Sigmoid colon (tissue), 7 donors: ENCODE results near the gene NT5M. TPM values are rescaled to one million over a fixed set of nuclear protein-coding genes. Genes with fewer than 3 reads are reported as not detected.

Experiments
- DNase-seq: peaks from one replicate; pipeline ENCODE4 v3.0.0-alpha.2; 2019
- H3K27ac ChIP-seq, 4 donors: fragments of 200-600 bp; sonication (generic); one replicate each; pipeline ENCODE4 v1.5.1; 2016 to 2019; ENCODE audit warnings: mild to moderate bottlenecking in 1 of 4
- H3K27me3 ChIP-seq, 3 donors: fragments of 200-600 bp; sonication (generic); one replicate each; pipeline ENCODE4 v1.5.1; 2019; ENCODE audit warnings: mild to moderate bottlenecking in 1 of 3
- H3K36me3 ChIP-seq, 4 donors: fragments of 200-600 bp; sonication (generic); one replicate each; pipeline ENCODE4 v1.5.1; 2016 to 2019
- H3K4me1 ChIP-seq, 4 donors: fragments of 200-600 bp; sonication (generic); one replicate each; pipeline ENCODE4 v1.5.1; 2017 to 2019
- H3K4me3 ChIP-seq, 4 donors: fragments of 200-600 bp; sonication (generic); one replicate each; pipeline ENCODE4 v1.5.1; 2017 to 2019; ENCODE audit warnings: mild to moderate bottlenecking in 2 of 4, moderate library complexity in 1 of 4
- H3K9me3 ChIP-seq, 4 donors: fragments of 200-600 bp in 3 of 4; sonication (generic) in 3 of 4; one replicate each; pipeline versions ENCODE4 v1.5.1 to v1.6.1; 2013 to 2019
- EP300 ChIP-seq, 4 donors: sonication (generic); formaldehyde crosslinking; IDR thresholded peaks; one replicate each; pipeline ENCODE4 v1.6.1; 2017; ENCODE audit warnings: antibody characterized with exemption in 4 of 4
- POLR2A ChIP-seq, 2 donors: fragments of 450-650 bp; IDR thresholded peaks; one replicate each; pipeline ENCODE4 v1.6.1; 2016; ENCODE audit warnings: antibody characterized with exemption in 2 of 2, mild to moderate bottlenecking in 2 of 2, moderate library complexity in 2 of 2
- POLR2AphosphoS5 ChIP-seq, 4 donors: sonication (generic); formaldehyde crosslinking; IDR thresholded peaks; one replicate each; pipeline ENCODE4 v1.6.1; 2017; ENCODE audit warnings: antibody characterized with exemption in 4 of 4
- WGBS, 2 donors: extraction: QIAGEN DNeasy Blood & Tissue Kit; methylation state at CpG; one replicate each; pipeline ENCODE4 v1.1.7; 2013; 5-methylcytosine and 5-hydroxymethylcytosine counted together
- intact Hi-C: fragments of 100-400 bp; cut with DNase I; formaldehyde crosslinking; loops from one replicate; pipeline ENCODE4 v1.15.1; 2023
- polyA plus RNA-seq, 3 donors: library from polyadenylated mRNA; stranded (reverse); fragments of 200-250 nt; gene quantifications; one replicate each; pipeline ENCODE4 v1.2.3, GENCODE V29; 2013
- total RNA-seq, 4 donors: library from RNA; depleted of rRNA; stranded (reverse); fragments of >200 nt; gene quantifications; one replicate each; pipeline ENCODE4 v1.1.0, GENCODE V29; 2016
- TF ChIP-seq, protein P1 (sequence below), 4 experiments: fragments of 450-650 bp in 3 of 4; fragments of 200-600 bp in 1 of 4; IDR thresholded peaks; one replicate each; pipeline ENCODE4 v1.5.1; 2016 to 2019; ENCODE audit warnings: antibody characterized with exemption in 4 of 4, mild to moderate bottlenecking in 3 of 4, moderate library complexity in 2 of 4
- donor health status: healthy with polysubstance abuse.
- donor health status: Bipolar disorder and iron deficiency.
- donor health status: healthy.

NT5M gene
- total and polyA plus RNA-seq, 7 donors, result 0.92 to 5.8 (median 4.3) TPM

DNA sequence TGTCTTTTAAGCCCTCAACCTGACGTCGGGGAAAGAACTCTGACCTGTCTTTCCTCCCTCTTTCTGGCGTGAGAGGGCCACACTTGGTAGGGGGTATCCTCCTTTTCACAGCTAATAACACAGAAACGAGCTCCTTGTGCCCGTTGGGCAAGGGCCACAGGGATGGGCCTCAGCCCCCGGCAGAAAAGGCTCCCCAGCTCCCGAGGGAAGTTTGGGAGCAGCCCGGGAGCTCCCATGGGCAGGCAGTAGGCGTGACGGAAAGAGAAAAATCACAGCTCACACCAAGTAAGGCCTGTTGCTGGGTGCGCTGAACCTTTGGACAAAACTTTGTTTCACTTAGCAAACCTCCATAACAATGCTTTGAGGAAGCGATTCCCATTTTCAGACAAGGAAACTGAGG lies 90.8 kb downstream of the NT5M start:
- H3K27me3 ChIP-seq, result peaks cover 0 to under 1% (median 0%) of the 10 kb centered on the region in 3 donors
- DNase-seq, result no peak
- no peaks in the 10 kb centered on the region for H3K9me3 ChIP-seq
- 86 to 88% methylated on average over 12 of the region's 12 CpGs for WGBS, 2 donors
- TF ChIP-seq POLR2A (IDR thresholded peaks at IDR 0.05) (no peak), POLR2AphosphoS5 (IDR thresholded peaks at IDR 0.05) (no peak), EP300 (IDR thresholded peaks at IDR 0.05) (no peak)
- TF ChIP-seq, protein P1, sequence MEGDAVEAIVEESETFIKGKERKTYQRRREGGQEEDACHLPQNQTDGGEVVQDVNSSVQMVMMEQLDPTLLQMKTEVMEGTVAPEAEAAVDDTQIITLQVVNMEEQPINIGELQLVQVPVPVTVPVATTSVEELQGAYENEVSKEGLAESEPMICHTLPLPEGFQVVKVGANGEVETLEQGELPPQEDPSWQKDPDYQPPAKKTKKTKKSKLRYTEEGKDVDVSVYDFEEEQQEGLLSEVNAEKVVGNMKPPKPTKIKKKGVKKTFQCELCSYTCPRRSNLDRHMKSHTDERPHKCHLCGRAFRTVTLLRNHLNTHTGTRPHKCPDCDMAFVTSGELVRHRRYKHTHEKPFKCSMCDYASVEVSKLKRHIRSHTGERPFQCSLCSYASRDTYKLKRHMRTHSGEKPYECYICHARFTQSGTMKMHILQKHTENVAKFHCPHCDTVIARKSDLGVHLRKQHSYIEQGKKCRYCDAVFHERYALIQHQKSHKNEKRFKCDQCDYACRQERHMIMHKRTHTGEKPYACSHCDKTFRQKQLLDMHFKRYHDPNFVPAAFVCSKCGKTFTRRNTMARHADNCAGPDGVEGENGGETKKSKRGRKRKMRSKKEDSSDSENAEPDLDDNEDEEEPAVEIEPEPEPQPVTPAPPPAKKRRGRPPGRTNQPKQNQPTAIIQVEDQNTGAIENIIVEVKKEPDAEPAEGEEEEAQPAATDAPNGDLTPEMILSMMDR (IDR thresholded peaks at IDR 0.05), result no peak
- no peak overlapping the region for H3K27ac ChIP-seq
- intact Hi-C loops, result no loop called here
- no peaks in the 10 kb centered on the region for H3K36me3 ChIP-seq
- no peak overlapping the region for H3K4me3 ChIP-seq
- H3K4me1 ChIP-seq, result no peaks in the 10 kb centered on the region

DNA sequence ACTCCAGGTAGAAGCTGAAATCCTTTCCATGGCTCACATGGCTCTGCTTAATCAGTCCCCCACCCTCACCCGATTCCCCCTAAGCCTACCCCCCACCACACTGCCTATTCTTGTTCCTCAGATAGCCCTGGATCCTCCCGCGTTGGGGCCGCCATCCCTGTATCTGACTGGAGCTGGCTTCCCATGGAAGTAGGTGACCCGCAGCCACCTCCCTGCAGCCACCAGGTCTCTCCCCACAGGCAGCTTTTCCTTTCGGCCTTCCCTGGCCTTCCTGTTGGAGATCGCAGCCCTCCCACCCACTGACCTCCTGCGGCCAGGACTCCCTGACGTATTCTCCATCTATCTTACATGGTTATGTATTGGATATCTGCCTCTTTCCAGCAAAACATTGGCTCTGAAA lies 91.3 kb downstream of the NT5M start:
- H3K9me3 ChIP-seq, result no peaks in the 10 kb centered on the region
- no peak overlapping the region for H3K27ac ChIP-seq
- no peaks in the 10 kb centered on the region for H3K27me3 ChIP-seq
- no peaks in the 10 kb centered on the region for H3K36me3 ChIP-seq
- no peak for DNase-seq
- no peaks in the 10 kb centered on the region for H3K4me1 ChIP-seq
- no peak overlapping the region for H3K4me3 ChIP-seq
- intact Hi-C loops, result no loop called here
- TF ChIP-seq, protein P1 (IDR thresholded peaks at IDR 0.05), result no peak
- no peak for TF ChIP-seq EP300 (IDR thresholded peaks at IDR 0.05)
- no peak for TF ChIP-seq POLR2A (IDR thresholded peaks at IDR 0.05)
- no peak for TF ChIP-seq POLR2AphosphoS5 (IDR thresholded peaks at IDR 0.05)
- 90 to 92% methylated on average over 9 of the region's 9 CpGs for WGBS, 2 donors

DNA sequence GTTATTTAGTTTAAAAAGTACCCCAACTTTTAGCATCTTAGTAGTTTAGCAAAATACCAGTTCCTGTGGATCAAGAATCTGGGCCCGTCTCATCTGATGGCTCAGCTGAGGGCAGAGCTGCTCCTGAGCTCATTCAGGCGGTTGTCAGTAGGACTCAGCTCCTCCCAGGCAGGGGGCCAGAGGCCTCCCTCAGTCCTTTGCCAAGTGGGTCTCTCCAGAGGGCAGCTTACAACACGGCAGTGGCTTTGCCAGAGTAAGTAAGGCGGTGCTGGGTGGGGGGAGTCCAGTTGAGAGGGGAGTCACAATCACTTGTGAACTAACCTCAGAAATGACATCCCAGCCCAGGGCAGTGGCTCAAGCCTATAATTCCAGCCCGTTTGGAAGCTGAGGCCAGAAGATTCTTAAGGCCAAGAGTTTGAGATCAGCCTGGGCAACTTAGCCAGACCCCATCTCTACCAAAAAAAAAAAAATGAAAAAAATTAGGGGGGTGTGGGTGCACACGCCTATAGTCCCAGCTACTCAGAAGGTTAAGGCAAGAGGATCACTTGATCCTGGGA lies 92.2 kb downstream of the NT5M start:
- no peak for TF ChIP-seq EP300 (IDR thresholded peaks at IDR 0.05)
- TF ChIP-seq, protein P1 (IDR thresholded peaks at IDR 0.05), result no peak
- TF ChIP-seq POLR2A (IDR thresholded peaks at IDR 0.05), result no peak
- no peak for TF ChIP-seq POLR2AphosphoS5 (IDR thresholded peaks at IDR 0.05)
- intact Hi-C loops, result no loop called here
- Histone ChIP-seq H3K27ac (no peak overlapping the region), H3K4me3 (no peak overlapping the region), H3K4me1 (no peaks in the 10 kb centered on the region), H3K36me3 (no peaks in the 10 kb centered on the region), H3K27me3 (no peaks in the 10 kb centered on the region), H3K9me3 (no peaks in the 10 kb centered on the region)
- 86 to 87% methylated on average over 6 of the region's 6 CpGs for WGBS, 2 donors
- no peak for DNase-seq

DNA sequence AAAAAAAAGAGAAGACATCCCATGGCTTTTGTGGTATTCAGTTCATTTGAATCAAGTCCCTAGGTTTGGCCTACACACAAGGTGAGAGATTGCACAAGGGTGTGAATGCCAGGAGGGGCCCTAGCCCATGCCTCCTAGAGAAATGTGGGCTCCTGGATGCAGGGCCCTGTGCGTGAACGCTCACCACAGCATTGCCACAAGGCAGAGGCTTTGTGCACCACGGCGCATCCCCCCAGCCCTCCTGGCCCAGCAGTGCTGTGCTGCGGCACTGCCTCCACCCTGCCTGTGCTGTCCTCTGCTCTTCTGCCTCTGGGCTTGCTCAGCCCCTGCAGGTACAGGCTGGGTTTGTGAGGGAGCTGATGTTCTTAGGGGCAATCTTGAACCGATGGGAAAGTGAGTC lies 92.7 kb downstream of the NT5M start:
- no peaks in the 10 kb centered on the region for H3K9me3 ChIP-seq
- H3K27me3 ChIP-seq, result peaks cover 0 to 2% (median 0%) of the 10 kb centered on the region in 3 donors
- no peak overlapping the region for H3K27ac ChIP-seq
- TF ChIP-seq, protein P1 (IDR thresholded peaks at IDR 0.05), result no peak
- TF ChIP-seq POLR2AphosphoS5 (IDR thresholded peaks at IDR 0.05) (no peak), POLR2A (IDR thresholded peaks at IDR 0.05) (no peak), EP300 (IDR thresholded peaks at IDR 0.05) (no peak)
- WGBS, 2 donors, result 93 to 96% methylated on average over 6 of the region's 6 CpGs
- DNase-seq, result no peak
- intact Hi-C loops, result no loop called here
- no peaks in the 10 kb centered on the region for H3K4me1 ChIP-seq
- H3K36me3 ChIP-seq, result no peaks in the 10 kb centered on the region
- no peak overlapping the region for H3K4me3 ChIP-seq

Other genes with a start within 250 kb of the NT5M start
- 10 to 100 TPM in 2 of 4 donors, 1 to 10 TPM in 2; 7.7 to 15.3 (median 10.2) TPM for gene PLD6, start 97.0 kb upstream of the NT5M start, total RNA-seq
- gene PLD6, start 97.0 kb upstream of the NT5M start, polyA plus RNA-seq, result 1 to 10 TPM in 2 of 3 donors, not detected in 1; 1.2 to 2.8 TPM
- 100 to 1,000 TPM in 2 of 4 donors, 10 to 100 TPM in 2; 41.5 to 122 (median 78.7) TPM for gene FLCN, start 66.2 kb upstream of the NT5M start, total RNA-seq
- gene FLCN, start 66.2 kb upstream of the NT5M start, polyA plus RNA-seq, result 10 to 100 TPM; 10.8 to 28.6 (median 13.4) TPM
- 100 to 1,000 TPM in 1 of 4 donors, 10 to 100 TPM in 3; 56.8 to 105 (median 72.7) TPM for gene COPS3, start 22.1 kb upstream of the NT5M start, total RNA-seq
- 10 to 100 TPM; 44.6 to 50.5 (median 48.3) TPM for gene COPS3, start 22.1 kb upstream of the NT5M start, polyA plus RNA-seq
- 10 to 100 TPM in 3 of 4 donors, 1 to 10 TPM in 1; 9.7 to 15.3 (median 13.7) TPM for gene MED9, start 173.6 kb downstream of the NT5M start, total RNA-seq
- 10 to 100 TPM; 16.8 to 17.9 (median 17.3) TPM for gene MED9, start 173.6 kb downstream of the NT5M start, polyA plus RNA-seq
- gene RASD1, start 193.0 kb downstream of the NT5M start, total RNA-seq, result 10 to 100 TPM in 3 of 4 donors, 1 to 10 TPM in 1; 5.8 to 12.8 (median 12.1) TPM
- 10 to 100 TPM in 2 of 3 donors, 1 to 10 TPM in 1; 10.0 to 40.8 (median 26.4) TPM for gene RASD1, start 193.0 kb downstream of the NT5M start, polyA plus RNA-seq